HCT116 (cell line): ENCODE data around the gene HSD17B7. TPM values are rescaled to one million over a fixed set of nuclear protein-coding genes. Genes with fewer than 3 reads are reported as not detected.

Experiments
- ATAC-seq: fragments of 200-7000 bp; cut with Tn5 transposase; 2 replicates; pipeline ENCODE4 v1.9.1; 2020; ENCODE audit warnings: mild to moderate bottlenecking, moderate library complexity
- BruUV-seq: library from RNA; stranded (reverse); fragments of 400-500 nt; replicated peaks from 2 replicates; lab custom pipeline; 2021; lab: Mats Ljungman, UMichigan
- CTCF ChIA-PET: fragments of 300-600 bp; sonication (Branson Sonifier 250); formaldehyde crosslinking; loops from one replicate; lab custom pipeline; 2021; ENCODE audit warnings: antibody characterized with exemption; lab: Charles Lee
- POLR2A ChIA-PET: fragments of 300-600, 350-600 bp; sonication (Branson Sonifier 250); formaldehyde crosslinking; loops from one replicate; lab custom pipeline; 2021; ENCODE audit warnings: antibody characterized with exemption; lab: Charles Lee
- RAD21 ChIA-PET, 2 experiments: fragments of 300-600 bp; sonication (Branson Sonifier 250); formaldehyde crosslinking; loops; one replicate each; lab custom pipeline; 2023; ENCODE audit warnings: low total read pairs in 2 of 2; ENCODE audit not compliant: uncharacterized antibody in 2 of 2, unreplicated experiment in 2 of 2, low non-redundant PET in 1 of 2; lab: Charles Lee
- DNase-seq: peaks from one replicate; pipeline ENCODE4 v3.0.0-alpha.2; 2010; ENCODE audit warnings: low read depth, low spot score
- H2AFZ ChIP-seq: fragments of 200-600 bp; shearing (Covaris generic), sonication (generic); 2 replicates; pipeline ENCODE4 v1.6.1; 2017; ENCODE audit warnings: low read depth, mixed run types, mixed read lengths, antibody characterized with exemption, low read length; ENCODE audit not compliant: poor library complexity, severe bottlenecking
- H3K27ac ChIP-seq: 2 replicates; pipeline ENCODE4 v1.5.1; 2012; ENCODE audit warnings: low read depth, low read length
- H3K27me3 ChIP-seq: fragments of 200-600 bp; sonication (generic); 2 replicates; pipeline ENCODE4 v1.6.1; 2016; ENCODE audit warnings: mixed run types, low read length, mixed read lengths; ENCODE audit not compliant: insufficient read depth
- H3K36me3 ChIP-seq, 2 experiments: fragments of 200-500 bp in 1 of 2; fragments of 200-600 bp in 1 of 2; sonication (Bioruptor generic) in 1 of 2; sonication (generic) in 1 of 2; 2 replicates each; pipeline versions ENCODE4 v1.5.1 to v1.6.1; 2014 to 2016; ENCODE audit warnings: low read length in 2 of 2, inconsistent platforms in 1 of 2, mixed read lengths in 1 of 2, mixed run types in 1 of 2; ENCODE audit not compliant: insufficient read depth in 2 of 2, control insufficient read depth in 1 of 2
- H3K4me1 ChIP-seq, 2 experiments: fragments of 200-600 bp in 1 of 2; sonication (generic) in 1 of 2; 2 replicates each; pipeline versions ENCODE4 v1.5.1 to v1.6.1; 2012 to 2017; ENCODE audit warnings: low read length in 2 of 2, inconsistent platforms in 1 of 2, mild to moderate bottlenecking in 1 of 2, mixed read lengths in 1 of 2, mixed run types in 1 of 2, moderate library complexity in 1 of 2; ENCODE audit not compliant: insufficient read depth in 2 of 2, control insufficient read depth in 1 of 2
- H3K4me2 ChIP-seq: fragments of 200-600 bp; sonication (generic); 2 replicates; pipeline ENCODE4 v1.6.1; 2017; ENCODE audit warnings: mixed run types, low read length, mixed read lengths
- H3K4me3 ChIP-seq, 2 experiments: fragments of 200-600 bp in 1 of 2; sonication (generic) in 1 of 2; replicated peaks in 1 of 2; 2 replicates each; pipeline ENCODE4 v1.5.1; 2011 to 2016; ENCODE audit warnings: low read length in 2 of 2, control low read depth in 1 of 2, low read depth in 1 of 2, mild to moderate bottlenecking in 1 of 2, mixed read lengths in 1 of 2, mixed run types in 1 of 2
- H3K79me2 ChIP-seq: fragments of 200-600 bp; sonication (generic); 2 replicates; pipeline ENCODE4 v1.6.1; 2017; ENCODE audit warnings: mild to moderate bottlenecking, mixed run types, low read length, moderate library complexity, mixed read lengths; ENCODE audit not compliant: insufficient read depth
- H3K9ac ChIP-seq: fragments of 200-600 bp; sonication (generic); 2 replicates; pipeline ENCODE4 v1.6.1; 2016; ENCODE audit warnings: low read length, mixed read lengths
- H3K9me2 ChIP-seq: fragments of 200-600 bp; sonication (generic), shearing (Covaris generic); 2 replicates; pipeline ENCODE4 v1.6.1; 2017; ENCODE audit warnings: mixed run types, mild to moderate bottlenecking, moderate library complexity; ENCODE audit not compliant: insufficient read depth
- H3K9me3 ChIP-seq, 2 experiments: fragments of 200-500 bp in 1 of 2; fragments of 200-600 bp in 1 of 2; sonication (Bioruptor generic) in 1 of 2; sonication (generic) in 1 of 2; 2 replicates each; pipeline ENCODE4 v1.6.1; 2014 to 2017; ENCODE audit warnings: low read length in 2 of 2, mixed read lengths in 2 of 2, inconsistent platforms in 1 of 2, low read depth in 1 of 2, mild to moderate bottlenecking in 1 of 2, mixed run types in 1 of 2, moderate library complexity in 1 of 2; ENCODE audit not compliant: control insufficient read depth in 1 of 2, insufficient read depth in 1 of 2
- H4K20me1 ChIP-seq: fragments of 200-600 bp; sonication (generic), shearing (Covaris generic); 2 replicates; pipeline ENCODE4 v1.6.1; 2017; ENCODE audit warnings: mixed run types, mild to moderate bottlenecking, moderate library complexity; ENCODE audit not compliant: insufficient read depth
- CEBPB ChIP-seq: IDR thresholded peaks from 2 replicates; pipeline ENCODE4 v1.6.1; 2012; ENCODE audit warnings: low read depth
- EGR1 ChIP-seq: IDR thresholded peaks from 2 replicates; pipeline ENCODE4 v1.6.1; 2012; ENCODE audit warnings: low read depth
- EZH2 ChIP-seq: fragments of 200-600 bp; sonication (generic); IDR thresholded peaks from 2 replicates; pipeline ENCODE4 v1.6.1; 2017; ENCODE audit warnings: antibody characterized with exemption, mixed run types
- FOSL1 ChIP-seq: IDR thresholded peaks from 2 replicates; pipeline ENCODE4 v1.6.1; 2012; ENCODE audit warnings: low read depth
- JUND ChIP-seq: IDR thresholded peaks from 2 replicates; pipeline ENCODE4 v1.6.1; 2012
- POLR2A ChIP-seq: IDR thresholded peaks from 2 replicates; pipeline ENCODE4 v1.7.0; 2011; ENCODE audit warnings: borderline replicate concordance; ENCODE audit not compliant: insufficient read depth, insufficient read length; ENCODE audit errors: extremely low read depth
- POLR2AphosphoS5 ChIP-seq: IDR thresholded peaks from 2 replicates; pipeline ENCODE4 v1.6.1; 2011; ENCODE audit warnings: mild to moderate bottlenecking, low read depth, low read length, moderate library complexity
- SIN3A ChIP-seq: IDR thresholded peaks from 2 replicates; pipeline ENCODE4 v1.6.1; 2012; ENCODE audit warnings: low read depth
- TCF7L2 ChIP-seq: IDR thresholded peaks from 2 replicates; pipeline ENCODE4 v1.7.0; 2011; ENCODE audit warnings: borderline replicate concordance, inconsistent platforms; ENCODE audit not compliant: insufficient read depth, insufficient read length; ENCODE audit errors: extremely low read depth
- YY1 ChIP-seq: IDR thresholded peaks from 2 replicates; pipeline ENCODE4 v1.6.1; 2011; ENCODE audit warnings: low read length, low read depth, moderate library complexity, mild to moderate bottlenecking; ENCODE audit not compliant: insufficient replicate concordance; ENCODE audit errors: extremely low read depth
- ZFX ChIP-seq: fragments of 450-650 bp; IDR thresholded peaks from 2 replicates; pipeline ENCODE4 v1.6.1; 2017
- ZNF274 ChIP-seq: fragments of 200-500 bp; sonication (Bioruptor generic); IDR thresholded peaks from 2 replicates; pipeline ENCODE4 v1.6.1; 2014; ENCODE audit warnings: mild to moderate bottlenecking, low read depth, low read length, inconsistent platforms
- intact Hi-C: fragments of 100-400 bp; cut with micrococcal nuclease; formaldehyde crosslinking; loops from 2 replicates; pipeline ENCODE4 v1.10.0; 2022
- total RNA-seq: library from RNA; stranded (reverse); gene quantifications from one replicate; pipeline ENCODE4 v1.2.1, GENCODE V29; 2021; ENCODE audit not compliant: unreplicated experiment
- TF ChIP-seq, protein P1 (sequence below): IDR thresholded peaks from 2 replicates; pipeline ENCODE4 v1.6.1; 2011; ENCODE audit warnings: mild to moderate bottlenecking, low read length, moderate library complexity; ENCODE audit not compliant: insufficient replicate concordance; ENCODE audit errors: extremely low read depth

Gene HSD17B7
- total RNA-seq, 1 experiment from 2014 or later = 22.6 TPM

DNA sequence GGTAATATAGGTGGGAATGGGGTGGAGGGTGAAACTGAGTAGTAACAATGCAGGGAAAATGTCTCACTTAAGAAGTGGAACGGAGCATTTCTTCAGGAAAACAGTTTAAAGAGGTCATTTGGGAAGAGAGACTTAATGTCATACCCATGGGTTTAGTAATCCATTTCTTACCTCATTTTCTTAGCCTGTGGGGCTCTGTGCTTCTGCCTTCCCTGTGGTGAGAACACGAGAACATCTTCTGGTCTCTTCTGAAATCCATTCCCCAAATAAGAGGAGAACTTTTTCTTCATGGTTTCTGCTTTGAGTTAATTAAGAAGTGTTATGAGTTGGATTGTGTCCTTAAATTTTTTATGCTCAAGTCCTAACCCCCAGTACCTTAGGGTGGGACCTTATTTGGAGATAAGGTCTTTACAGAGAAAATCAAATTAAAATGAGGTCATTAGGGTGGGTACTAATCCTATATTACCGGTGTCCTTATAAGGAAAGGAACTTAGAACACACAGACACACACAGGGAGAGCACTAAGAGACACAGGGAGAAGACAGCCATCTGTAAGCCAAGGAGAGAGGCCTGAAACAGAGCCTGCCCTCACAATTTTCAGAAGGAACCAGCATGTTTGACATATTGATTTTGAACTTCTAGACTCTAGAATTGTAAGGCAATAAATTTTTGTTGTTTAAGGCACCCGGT is 65.1 kb downstream of the HSD17B7 start:
- Histone ChIP-seq H3K27ac (no peak overlapping the region), H3K4me3 (no peak overlapping the region)

More for the DNA sequence above, 65.1 kb downstream of the HSD17B7 start:
- no peaks in the 10 kb centered on the region for H4K20me1 ChIP-seq
- no TSS peak for BruUV-seq
- peak overlapping the region; percentile 3 for H2AFZ ChIP-seq
- no peak for DNase-seq
- H3K9me2 ChIP-seq = no peaks in the 10 kb centered on the region
- no peaks in the 10 kb centered on the region for H3K27me3 ChIP-seq
- no peaks in the 10 kb centered on the region for H3K79me2 ChIP-seq
- CTCF ChIA-PET = interaction anchor here (1.1 kb wide), 1 partner anchor 319 kb away, joined by 3 read pairs; no protein-coding TSS in a partner anchor
- RAD21 ChIA-PET = no interaction called here
- no peak overlapping the region for H3K9ac ChIP-seq
- no peak for TF ChIP-seq POLR2AphosphoS5
- no peak for TF ChIP-seq ZFX
- TF ChIP-seq CEBPB = no peak
- no peak for TF ChIP-seq SIN3A
- no peak for TF ChIP-seq YY1
- TF ChIP-seq JUND = no peak
- no peak for TF ChIP-seq EGR1
- TF ChIP-seq EZH2 = no peak
- TF ChIP-seq ZNF274 = no peak
- TF ChIP-seq TCF7L2 = no peak
- TF ChIP-seq, protein P1, sequence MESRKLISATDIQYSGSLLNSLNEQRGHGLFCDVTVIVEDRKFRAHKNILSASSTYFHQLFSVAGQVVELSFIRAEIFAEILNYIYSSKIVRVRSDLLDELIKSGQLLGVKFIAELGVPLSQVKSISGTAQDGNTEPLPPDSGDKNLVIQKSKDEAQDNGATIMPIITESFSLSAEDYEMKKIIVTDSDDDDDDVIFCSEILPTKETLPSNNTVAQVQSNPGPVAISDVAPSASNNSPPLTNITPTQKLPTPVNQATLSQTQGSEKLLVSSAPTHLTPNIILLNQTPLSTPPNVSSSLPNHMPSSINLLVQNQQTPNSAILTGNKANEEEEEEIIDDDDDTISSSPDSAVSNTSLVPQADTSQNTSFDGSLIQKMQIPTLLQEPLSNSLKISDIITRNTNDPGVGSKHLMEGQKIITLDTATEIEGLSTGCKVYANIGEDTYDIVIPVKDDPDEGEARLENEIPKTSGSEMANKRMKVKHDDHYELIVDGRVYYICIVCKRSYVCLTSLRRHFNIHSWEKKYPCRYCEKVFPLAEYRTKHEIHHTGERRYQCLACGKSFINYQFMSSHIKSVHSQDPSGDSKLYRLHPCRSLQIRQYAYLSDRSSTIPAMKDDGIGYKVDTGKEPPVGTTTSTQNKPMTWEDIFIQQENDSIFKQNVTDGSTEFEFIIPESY = no peak
- no peak for TF ChIP-seq POLR2A
- no peak for TF ChIP-seq FOSL1
- ATAC-seq = peak; percentile 46
- H3K36me3 ChIP-seq = no peaks in the 10 kb centered on the region
- no peaks in the 10 kb centered on the region for H3K9me3 ChIP-seq
- peak overlapping the region; percentile 35 for H3K4me2 ChIP-seq
- H3K4me1 ChIP-seq = peaks cover 16 to 26% of the 10 kb centered on the region in 2 experiments
- POLR2A ChIA-PET = no interaction called here
- intact Hi-C loops = no loop called here
